Measurements from ENCODE around the gene MST1. TPM values are rescaled to one million over a fixed set of nuclear protein-coding genes. Genes with fewer than 3 reads are reported as not detected.

MST1 gene
- 10 to 100 TPM; 11.7 to 23.7 (median 17.0) TPM for total RNA-seq

- Histone ChIP-seq H3K27me3 (peaks cover 0 to 14% of the 10 kb centered on the region in 2 donors), H3K4me1 (peaks cover 0 to 51% (median 13%) of the 10 kb centered on the region in 4 donors), H3K27ac (peak within 1 kb of the TSS; percentile 63 to 84 (median 79)), H3K36me3 (peaks cover 0 to 13% (median 0%) of the 10 kb centered on the region in 3 donors), H3K4me3 (peak within 1 kb of the TSS; percentile 80 to 95 (median 86)), H3K9me3 (no peaks in the 10 kb centered on the region)
- TF ChIP-seq CTCF (IDR thresholded peaks at IDR 0.05) (peak in 4 of 5 experiments; percentile 17 to 57 (median 24)), EP300 (IDR thresholded peaks at IDR 0.05) (peak; percentile 61 to 84), POLR2A (IDR thresholded peaks at IDR 0.05) (no peak)
- WGBS, 2 donors, result 0 to 1% methylated on average over 23 to 39 of the region's 66 CpGs
- DNase-seq (ENCODE audit: low spot score in 2 of 2), result peak; percentile 62 to 78
Measured at GRCh38 chr3:49689046-49689907, at the start of gene MST1, which contains the start of gene RNF123. MST1 (minus strand) TSS chr3:49689474; CDS start chr3:49688691, 783 bp downstream. RNF123 (plus strand) TSS chr3:49689557; CDS start chr3:49691166, 1,609 bp downstream.

GRCh38 chr3:49738067-49738713 is 48.9 kb upstream of the MST1 start:
- TF ChIP-seq EP300 (IDR thresholded peaks at IDR 0.05) (no peak), POLR2A (IDR thresholded peaks at IDR 0.05) (no peak), CTCF (IDR thresholded peaks at IDR 0.05) (no peak)
- 96% methylated on average over 11 of the region's 11 CpGs for WGBS, 2 donors
- Histone ChIP-seq H3K9me3 (no peaks in the 10 kb centered on the region), H3K27me3 (no peaks in the 10 kb centered on the region), H3K27ac (no peak overlapping the region), H3K36me3 (peaks cover 0 to 59% (median 8%) of the 10 kb centered on the region in 3 donors), H3K4me3 (no peak overlapping the region), H3K4me1 (peaks cover 0 to 15% (median 0%) of the 10 kb centered on the region in 4 donors)
- DNase-seq (ENCODE audit: low spot score in 2 of 2), result no peak

- Histone ChIP-seq H3K9me3 (no peaks in the 10 kb centered on the region), H3K4me3 (no peak overlapping the region), H3K36me3 (peaks cover 0 to 79% (median 17%) of the 10 kb centered on the region in 3 donors), H3K4me1 (peaks cover 0 to 15% (median 0%) of the 10 kb centered on the region in 4 donors), H3K27me3 (no peaks in the 10 kb centered on the region), H3K27ac (no peak overlapping the region)
- DNase-seq (ENCODE audit: low spot score in 2 of 2), result no peak
- TF ChIP-seq POLR2A (IDR thresholded peaks at IDR 0.05) (no peak), CTCF (IDR thresholded peaks at IDR 0.05) (no peak)
- WGBS, 2 donors, result 81 to 86% methylated on average over 5 to 6 of the region's 6 CpGs
Measured at GRCh38 chr3:49734752-49735151, 45.5 kb upstream of the MST1 start.

GRCh38 chr3:49733551-49733950 is 44.3 kb upstream of the MST1 start:
- H3K4me1 ChIP-seq, result peaks cover 0 to 15% (median 0%) of the 10 kb centered on the region in 4 donors
- H3K4me3 ChIP-seq, result no peak overlapping the region
- no peak overlapping the region for H3K27ac ChIP-seq
- peaks cover 0 to 84% (median 17%) of the 10 kb centered on the region in 3 donors for H3K36me3 ChIP-seq
- DNase-seq (ENCODE audit: low spot score in 2 of 2), result no peak
- WGBS, 2 donors, result 95 to 97% methylated on average over 1 of the region's 1 CpG
- no peaks in the 10 kb centered on the region for H3K27me3 ChIP-seq
- TF ChIP-seq POLR2A (IDR thresholded peaks at IDR 0.05) (no peak), CTCF (IDR thresholded peaks at IDR 0.05) (no peak), EP300 (IDR thresholded peaks at IDR 0.05) (no peak)
- H3K9me3 ChIP-seq, result no peaks in the 10 kb centered on the region
